ENCODE data around the gene KLK3. TPM values are rescaled to one million over a fixed set of nuclear protein-coding genes. Genes with fewer than 3 reads are reported as not detected.

The KLK3 gene
- polyA plus RNA-seq, 2 of the 4 experiments (the other 2 are of a cell fraction): not detected

DNA sequence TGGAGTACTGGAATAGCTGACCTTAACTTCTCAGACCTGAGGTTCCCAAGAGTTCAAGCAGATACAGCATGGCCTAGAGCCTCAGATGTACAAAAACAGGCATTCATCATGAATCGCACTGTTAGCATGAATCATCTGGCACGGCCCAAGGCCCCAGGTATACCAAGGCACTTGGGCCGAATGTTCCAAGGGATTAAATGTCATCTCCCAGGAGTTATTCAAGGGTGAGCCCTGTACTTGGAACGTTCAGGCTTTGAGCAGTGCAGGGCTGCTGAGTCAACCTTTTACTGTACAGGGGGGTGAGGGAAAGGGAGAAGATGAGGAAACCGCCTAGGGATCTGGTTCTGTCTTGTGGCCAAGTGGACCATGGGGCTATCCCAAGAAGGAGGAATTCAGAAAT is 6.3 kb downstream of the KLK3 start:
- FAIRE-seq (no peak), DNase-seq (ENCODE audit: low read depth in 1 of 2, low spot score in 1 of 2) (no peak), ATAC-seq (no peak)
- TF ChIP-seq FOSL2 (IDR thresholded peaks at IDR 0.05) (no peak), FOSL2 (CRISPR knock-in tag; IDR thresholded peaks at IDR 0.05) (no peak), ATOH8 (CRISPR knock-in tag; IDR thresholded peaks at IDR 0.05; ENCODE audit: low read depth) (no peak), HOXB13 (CRISPR knock-in tag; IDR thresholded peaks at IDR 0.05; ENCODE audit: low read depth) (no peak), ZC3H11A (IDR thresholded peaks at IDR 0.05) (no peak), MYC (IDR thresholded peaks at IDR 0.05; ENCODE audit: borderline replicate concordance, low read length) (no peak), EHMT2 (IDR thresholded peaks at IDR 0.05; ENCODE audit: low read depth) (no peak), HMGXB4 (CRISPR knock-in tag; IDR thresholded peaks at IDR 0.05; ENCODE audit: borderline replicate concordance) (no peak), RAD21 (conservative IDR thresholded peaks at IDR 0.05 in 1 of 2, IDR thresholded peaks at IDR 0.05 in 1 of 2) (no peak), PHF8 (IDR thresholded peaks at IDR 0.05; ENCODE audit: borderline replicate concordance, low read depth) (no peak), NR3C1 (IDR thresholded peaks at IDR 0.05) (no peak), BCL3 (IDR thresholded peaks at IDR 0.05) (no peak), HOXB5 (CRISPR knock-in tag; IDR thresholded peaks at IDR 0.05) (no peak), CHD4 (IDR thresholded peaks at IDR 0.05; ENCODE audit: borderline replicate concordance) (no peak)
- TF ChIP-seq, protein P1, sequence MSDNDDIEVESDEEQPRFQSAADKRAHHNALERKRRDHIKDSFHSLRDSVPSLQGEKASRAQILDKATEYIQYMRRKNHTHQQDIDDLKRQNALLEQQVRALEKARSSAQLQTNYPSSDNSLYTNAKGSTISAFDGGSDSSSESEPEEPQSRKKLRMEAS (IDR thresholded peaks at IDR 0.05): no peak
- no peak overlapping the region for H3K4me2 ChIP-seq
- ChIA-PET CTCF (interaction anchor here (1.0 to 2.9 kb wide), 2 partner anchors 61 to 136 kb away, joined by 3 to 13 read pairs; no protein-coding TSS in a partner anchor), POLR2A (no interaction called here)
- 5% methylated on average over 5 of the region's 5 CpGs for WGBS (ENCODE audit: missing lambda C conversion rate)
- peaks cover 18% of the 10 kb centered on the region for H3K9me3 ChIP-seq
- H3K4me3 ChIP-seq: no peak overlapping the region
- H3K27ac ChIP-seq: no peak overlapping the region
- no peaks in the 10 kb centered on the region for H3K4me1 ChIP-seq

GRCh38 chr19:50861496-50862286 is 7.0 kb downstream of the KLK3 start:
- Histone ChIP-seq H3K4me2 (no peak overlapping the region), H3K9me3 (peaks cover 18% of the 10 kb centered on the region), H3K4me3 (no peak overlapping the region), H3K27ac (no peak overlapping the region), H3K4me1 (no peaks in the 10 kb centered on the region)
- no peak for DNase-seq (ENCODE audit: low read depth in 1 of 2, low spot score in 1 of 2)
- WGBS (ENCODE audit: missing lambda C conversion rate): 37% methylated on average over 7 of the region's 7 CpGs
- POLR2A ChIA-PET: no interaction called here
- FAIRE-seq: no peak
- no peak for TF ChIP-seq BCL3 (IDR thresholded peaks at IDR 0.05)
- TF ChIP-seq GATA3 (IDR thresholded peaks at IDR 0.05; ENCODE audit: borderline replicate concordance): no peak
- TF ChIP-seq SMC3 (IDR thresholded peaks at IDR 0.05): no peak
- TF ChIP-seq HOXB13 (CRISPR knock-in tag; IDR thresholded peaks at IDR 0.05; ENCODE audit: low read depth): no peak
- ATAC-seq: no peak
- CTCF ChIA-PET: interaction anchor here (1.0 to 2.9 kb wide), 2 partner anchors 61 to 137 kb away, joined by 3 to 13 read pairs; no protein-coding TSS in a partner anchor

Measured in A549 (cell line).